GM12892 (cell line): ENCODE measurements around the gene AURKB.
A peak's percentile ranks its signal among the peaks of the same experiment; 100 is the strongest.

Experiments
- POLR2AphosphoS5 ChIP-seq: IDR thresholded peaks from 2 replicates; pipeline ENCODE4 v1.6.1; 2011; ENCODE audit warnings: low read depth, low read length, control low read depth
- TAF1 ChIP-seq: IDR thresholded peaks from 2 replicates; pipeline ENCODE4 v1.6.1; 2011; ENCODE audit warnings: low read depth, mild to moderate bottlenecking, control low read depth, low read length, borderline replicate concordance

DNA sequence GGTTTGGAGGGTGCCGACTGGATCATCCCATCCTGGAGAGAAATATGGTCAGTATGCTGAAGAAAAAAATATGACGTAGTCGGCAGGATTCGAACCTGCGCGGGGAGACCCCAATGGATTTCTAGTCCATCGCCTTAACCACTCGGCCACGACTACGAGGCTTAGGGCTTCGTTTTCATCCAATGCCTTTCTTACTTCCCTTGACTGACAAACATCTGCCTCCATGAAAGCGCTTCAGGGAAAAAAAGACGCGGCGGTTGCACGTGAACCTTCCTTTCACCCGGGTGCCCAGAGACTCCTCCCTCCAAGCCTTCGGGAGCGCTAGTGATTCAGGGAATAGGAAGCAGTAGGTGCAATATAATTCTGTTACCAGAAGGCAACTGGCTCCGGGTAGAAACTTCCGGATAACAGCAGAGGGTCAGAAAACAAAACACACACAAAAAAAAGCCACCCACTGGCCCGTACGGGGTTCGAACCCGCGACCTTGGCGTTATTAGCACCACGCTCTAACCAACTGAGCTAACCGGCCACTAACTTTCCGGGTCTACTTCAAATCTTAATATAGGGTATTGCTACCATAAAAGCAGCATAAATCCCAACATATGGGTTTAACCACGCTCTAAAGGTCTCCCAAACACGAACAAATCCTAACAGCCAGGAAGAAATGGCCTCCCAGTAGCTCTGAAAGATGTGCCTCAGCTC lies 16.3 kb upstream of the AURKB start:
- TF ChIP-seq POLR2AphosphoS5 (peak; percentile 81), TAF1 (no peak)
